Neuronal stem cell (in vitro differentiated cells): ENCODE results near the gene LDLRAD3.

ENCODE experiments used
- DNase-seq: peaks from one replicate; pipeline ENCODE4 v3.0.0-alpha.2; 2013; ENCODE audit warnings: low spot score
- H2AFZ ChIP-seq: one replicate; pipeline ENCODE4 v1.6.1; 2013; ENCODE audit warnings: mild to moderate bottlenecking, low read length, inconsistent platforms
- H2AK5ac ChIP-seq: 2 replicates; pipeline ENCODE4 v1.6.1; 2013; ENCODE audit warnings: low read depth, mild to moderate bottlenecking, inconsistent platforms, low read length, moderate library complexity, mixed read lengths
- H2BK120ac ChIP-seq: 2 replicates; pipeline ENCODE4 v1.6.1; 2013; ENCODE audit warnings: low read depth, mild to moderate bottlenecking, inconsistent platforms, low read length, moderate library complexity, mixed read lengths
- H2BK12ac ChIP-seq: one replicate; pipeline ENCODE4 v1.6.1; 2013; ENCODE audit warnings: low read length, inconsistent platforms
- H2BK15ac ChIP-seq: 2 replicates; pipeline ENCODE4 v1.6.1; 2013; ENCODE audit warnings: mild to moderate bottlenecking, low read length, inconsistent platforms, mixed read lengths
- H2BK5ac ChIP-seq: one replicate; pipeline ENCODE4 v1.6.1; 2013; ENCODE audit warnings: inconsistent platforms, mild to moderate bottlenecking, low read length, moderate library complexity
- H3K14ac ChIP-seq: one replicate; pipeline ENCODE4 v1.6.1; 2013; ENCODE audit warnings: low read length, inconsistent platforms
- H3K18ac ChIP-seq: 2 replicates; pipeline ENCODE4 v1.6.1; 2013; ENCODE audit warnings: low read length, inconsistent platforms
- H3K23ac ChIP-seq: 2 replicates; pipeline ENCODE4 v1.6.1; 2013; ENCODE audit warnings: low read depth, mild to moderate bottlenecking, mixed read lengths, low read length, inconsistent platforms; ENCODE audit not compliant: poor library complexity
- H3K27ac ChIP-seq: replicated peaks from 3 replicates; pipeline ENCODE4 v1.5.1; 2013; ENCODE audit warnings: low read length, inconsistent platforms
- H3K27me3 ChIP-seq, 3 experiments: 2 replicates each; pipeline ENCODE4 v1.6.1; 2013; ENCODE audit warnings: low read length in 3 of 3, mild to moderate bottlenecking in 2 of 3, inconsistent platforms in 1 of 3, low read depth in 1 of 3, mixed read lengths in 1 of 3, moderate library complexity in 1 of 3; ENCODE audit not compliant: control insufficient read depth in 3 of 3, insufficient read depth in 3 of 3
- H3K36me3 ChIP-seq, 2 donors: replicated peaks in 1 of 2; 2 replicates each; pipeline ENCODE4 v1.6.1; 2013; ENCODE audit warnings: low read length in 2 of 2; ENCODE audit not compliant: control insufficient read depth in 2 of 2, insufficient read depth in 2 of 2
- H3K4ac ChIP-seq: 2 replicates; pipeline ENCODE4 v1.6.1; 2013; ENCODE audit warnings: inconsistent platforms, mild to moderate bottlenecking, low read length, moderate library complexity
- H3K4me1 ChIP-seq, 2 donors: 1 replicate in 1 of 2; 2 replicates in 1 of 2; pipeline ENCODE4 v1.6.1; 2013; ENCODE audit warnings: low read length in 2 of 2, low read depth in 1 of 2; ENCODE audit not compliant: control insufficient read depth in 2 of 2, insufficient read depth in 1 of 2
- H3K4me2 ChIP-seq: one replicate; pipeline ENCODE4 v1.6.1; 2013; ENCODE audit warnings: mild to moderate bottlenecking, low read length, inconsistent platforms; ENCODE audit not compliant: insufficient read depth, poor library complexity, severe bottlenecking
- H3K4me3 ChIP-seq, 2 donors: 2 replicates each; pipeline ENCODE4 v1.5.1; 2013; ENCODE audit warnings: low read length in 2 of 2, mild to moderate bottlenecking in 2 of 2, inconsistent platforms in 1 of 2, moderate library complexity in 1 of 2
- H3K79me1 ChIP-seq: one replicate; pipeline ENCODE4 v1.6.1; 2013; ENCODE audit warnings: low read depth, mild to moderate bottlenecking, inconsistent platforms, low read length, moderate library complexity
- H3K9ac ChIP-seq: one replicate; pipeline ENCODE4 v1.6.1; 2013; ENCODE audit warnings: mild to moderate bottlenecking, low read depth, low read length, inconsistent platforms; ENCODE audit not compliant: poor library complexity
- H3K9me3 ChIP-seq, 2 donors: replicated peaks in 1 of 2; 2 replicates each; pipeline versions ENCODE3 to v1.6.1; 2013; ENCODE audit warnings: low read length in 2 of 2, mild to moderate bottlenecking in 2 of 2, inconsistent platforms in 1 of 2, low read depth in 1 of 2, mixed read lengths in 1 of 2, moderate library complexity in 1 of 2; ENCODE audit not compliant: control insufficient read depth in 2 of 2, insufficient read depth in 1 of 2
- H4K8ac ChIP-seq: one replicate; pipeline ENCODE4 v1.6.1; 2013; ENCODE audit warnings: low read depth, mild to moderate bottlenecking, inconsistent platforms, low read length, moderate library complexity
- H4K91ac ChIP-seq: one replicate; pipeline ENCODE4 v1.6.1; 2013; ENCODE audit warnings: low read length, low read depth, mild to moderate bottlenecking, inconsistent platforms; ENCODE audit not compliant: poor library complexity
- WGBS, 2 donors: extraction: QIAGEN DNeasy Blood & Tissue Kit; methylation state at CpG; one replicate each; pipeline ENCODE4 v1.1.7; 2013; ENCODE audit warnings: missing lambda C conversion rate in 2 of 2, mixed read lengths in 1 of 2; ENCODE audit not compliant: insufficient read length in 2 of 2, insufficient replicate concordance in 1 of 2; ENCODE audit errors: extremely low coverage in 2 of 2; 5-methylcytosine and 5-hydroxymethylcytosine counted together

The LDLRAD3 gene

GRCh38 chr11:35912883-35913624 lies 30.8 kb upstream of the LDLRAD3 start:
- H2BK120ac ChIP-seq, result no peak overlapping the region

DNA sequence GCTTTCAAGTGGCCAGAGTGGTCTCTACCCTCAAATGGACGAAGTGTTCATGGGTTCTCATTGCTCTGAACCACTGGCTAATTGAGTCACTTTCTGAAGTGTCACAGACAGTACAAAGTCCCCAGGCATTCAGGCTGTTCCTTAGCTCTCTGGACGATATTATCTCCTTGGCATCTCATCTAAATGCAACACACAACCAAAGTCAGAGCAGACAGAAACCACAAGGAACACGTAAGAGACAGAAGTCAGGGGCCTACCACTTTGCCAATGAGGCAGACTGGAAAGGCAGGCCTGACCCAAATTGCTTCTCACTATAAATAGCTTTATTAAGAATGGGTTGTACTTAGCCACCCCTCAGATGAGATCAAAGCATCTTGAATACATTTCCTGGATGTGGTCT lies 29.0 kb upstream of the LDLRAD3 start:
- no peaks in the 10 kb centered on the region for H3K27me3 ChIP-seq
- H3K9me3 ChIP-seq, result no peaks in the 10 kb centered on the region
- H3K4me2 ChIP-seq, result no peak overlapping the region
- no peak overlapping the region for H3K23ac ChIP-seq
- no peak overlapping the region for H2BK5ac ChIP-seq
- H3K79me1 ChIP-seq, result no peaks in the 10 kb centered on the region
- H2BK12ac ChIP-seq, result no peak overlapping the region
- H3K4me1 ChIP-seq, result peaks cover 9 to 14% of the 10 kb centered on the region in 2 donors
- H4K8ac ChIP-seq, result no peak overlapping the region
- no peak overlapping the region for H3K14ac ChIP-seq
- H2AFZ ChIP-seq, result no peak overlapping the region
- no peaks in the 10 kb centered on the region for H3K36me3 ChIP-seq
- H3K4ac ChIP-seq, result no peak overlapping the region
- H2BK15ac ChIP-seq, result no peak overlapping the region
- no peak overlapping the region for H4K91ac ChIP-seq
- no CpG with 5 or more reads among the region's 3 CpGs for WGBS, 2 donors
- no peak overlapping the region for H2AK5ac ChIP-seq
- H3K18ac ChIP-seq, result no peak overlapping the region
- DNase-seq, result no peak
- H3K27ac ChIP-seq, result no peak overlapping the region
- H3K4me3 ChIP-seq, result no peak overlapping the region
- H3K9ac ChIP-seq, result no peak overlapping the region
- H2BK120ac ChIP-seq, result no peak overlapping the region

More at GRCh38 chr11:35912883-35913624, 30.8 kb upstream of the LDLRAD3 start:
- no peaks in the 10 kb centered on the region for H3K27me3 ChIP-seq
- no peak overlapping the region for H2AK5ac ChIP-seq
- no peak overlapping the region for H3K23ac ChIP-seq
- H2AFZ ChIP-seq, result no peak overlapping the region
- no peak overlapping the region for H3K4me2 ChIP-seq
- H2BK12ac ChIP-seq, result no peak overlapping the region
- H3K79me1 ChIP-seq, result no peaks in the 10 kb centered on the region
- H4K8ac ChIP-seq, result no peak overlapping the region
- no peaks in the 10 kb centered on the region for H3K36me3 ChIP-seq
- no peak overlapping the region for H4K91ac ChIP-seq
- no peaks in the 10 kb centered on the region for H3K4me1 ChIP-seq
- no peak overlapping the region for H2BK5ac ChIP-seq
- H3K14ac ChIP-seq, result no peak overlapping the region
- H3K4me3 ChIP-seq, result no peak overlapping the region
- DNase-seq, result no peak
- no peak overlapping the region for H3K18ac ChIP-seq
- H2BK15ac ChIP-seq, result no peak overlapping the region
- no peak overlapping the region for H3K27ac ChIP-seq
- H3K9me3 ChIP-seq, result no peaks in the 10 kb centered on the region
- no peak overlapping the region for H3K9ac ChIP-seq
- H3K4ac ChIP-seq, result no peak overlapping the region

DNA sequence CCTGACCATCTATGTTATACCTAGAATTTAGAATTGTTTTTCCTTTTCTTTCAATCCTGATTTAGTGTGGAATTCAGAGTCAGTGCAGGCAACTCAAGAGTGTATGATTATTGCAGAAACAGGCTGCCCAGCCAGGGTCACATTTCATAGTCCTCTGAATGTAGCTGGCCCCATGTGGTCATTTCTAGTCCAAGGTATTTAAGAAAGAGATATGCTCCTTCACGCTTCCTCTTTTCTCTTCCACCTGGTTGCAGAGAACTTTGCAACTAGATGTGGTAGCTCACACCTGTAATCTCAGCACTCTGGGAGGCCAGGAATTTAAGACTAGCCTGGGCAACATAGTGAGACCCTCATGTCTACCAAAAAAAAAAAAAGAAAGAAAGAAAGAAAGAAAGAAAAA lies 27.6 kb upstream of the LDLRAD3 start:
- Histone ChIP-seq H3K27me3 (no peaks in the 10 kb centered on the region), H2AFZ (no peak overlapping the region), H2BK120ac (no peak overlapping the region), H3K79me1 (no peaks in the 10 kb centered on the region), H3K14ac (no peak overlapping the region), H2BK5ac (no peak overlapping the region), H4K8ac (no peak overlapping the region), H3K9ac (no peak overlapping the region), H2BK12ac (no peak overlapping the region), H2BK15ac (no peak overlapping the region), H4K91ac (no peak overlapping the region), H3K36me3 (no peaks in the 10 kb centered on the region), H3K18ac (no peak overlapping the region), H2AK5ac (no peak overlapping the region), H3K4me3 (no peak overlapping the region), H3K9me3 (no peaks in the 10 kb centered on the region), H3K27ac (no peak overlapping the region), H3K4ac (no peak overlapping the region), H3K23ac (no peak overlapping the region), H3K4me2 (no peak overlapping the region), H3K4me1 (peaks cover 11 to 21% of the 10 kb centered on the region in 2 donors)
- DNase-seq, result no peak
- WGBS, 2 donors, result no CpG with 5 or more reads among the region's 1 CpG

GRCh38 chr11:35917676-35918075 lies 26.2 kb upstream of the LDLRAD3 start:
- Histone ChIP-seq H2BK5ac (no peak overlapping the region), H2BK15ac (no peak overlapping the region), H3K18ac (no peak overlapping the region), H3K4me2 (no peak overlapping the region), H3K9ac (no peak overlapping the region), H2AFZ (no peak overlapping the region), H3K9me3 (no peaks in the 10 kb centered on the region), H4K91ac (no peak overlapping the region), H4K8ac (no peak overlapping the region), H2AK5ac (no peak overlapping the region), H2BK12ac (no peak overlapping the region), H3K14ac (no peak overlapping the region), H3K27me3 (no peaks in the 10 kb centered on the region), H3K4me3 (no peak overlapping the region), H2BK120ac (no peak overlapping the region), H3K4ac (no peak overlapping the region), H3K4me1 (peaks cover 11 to 21% of the 10 kb centered on the region in 2 donors), H3K23ac (no peak overlapping the region), H3K79me1 (no peaks in the 10 kb centered on the region), H3K36me3 (no peaks in the 10 kb centered on the region), H3K27ac (no peak overlapping the region)
- DNase-seq, result no peak
- no CpG with 5 or more reads among the region's 4 CpGs for WGBS, 2 donors
